ENCODE results near the gene NSUN3.

NSUN3 gene

GRCh38 chr3:94061297-94061696 lies 1.6 kb upstream of the NSUN3 start:
- Histone ChIP-seq H3K27ac (no peak overlapping the region), H3K4me3 (no peak overlapping the region)
- TF ChIP-seq CTCF (IDR thresholded peaks at IDR 0.05), result no peak
- no peak for DNase-seq (ENCODE audit: low spot score)

- Histone ChIP-seq H3K4me3 (peak overlapping the region; percentile 78), H3K27ac (peak overlapping the region; percentile 93 to 96)
- no peak for DNase-seq (ENCODE audit: low spot score)
- TF ChIP-seq CTCF (IDR thresholded peaks at IDR 0.05), result no peak
Measured at GRCh38 chr3:94063496-94064119, 747 bp downstream of the NSUN3 start.

- TF ChIP-seq CTCF (IDR thresholded peaks at IDR 0.05), result no peak
- Histone ChIP-seq H3K4me3 (peak overlapping the region; percentile 78), H3K27ac (peak overlapping the region in 1 of 2 donors; percentile 93)
- DNase-seq (ENCODE audit: low spot score), result no peak
Measured at GRCh38 chr3:94064243-94064860, 1.5 kb downstream of the NSUN3 start.

GRCh38 chr3:94065122-94065521 lies 2.3 kb downstream of the NSUN3 start:
- DNase-seq (ENCODE audit: low spot score), result no peak
- H3K4me3 ChIP-seq, result no peak overlapping the region
- H3K27ac ChIP-seq, result no peak overlapping the region
- no peak for TF ChIP-seq CTCF (IDR thresholded peaks at IDR 0.05)

- Histone ChIP-seq H3K27ac (no peak overlapping the region), H3K4me3 (no peak overlapping the region)
- TF ChIP-seq CTCF (IDR thresholded peaks at IDR 0.05), result no peak
- DNase-seq (ENCODE audit: low spot score), result no peak
Measured at GRCh38 chr3:94065819-94066480, 3.1 kb downstream of the NSUN3 start.

GRCh38 chr3:94066506-94067500 lies 3.9 kb downstream of the NSUN3 start:
- no peak overlapping the region for H3K27ac ChIP-seq
- TF ChIP-seq CTCF (IDR thresholded peaks at IDR 0.05), result no peak

More at GRCh38 chr3:94066506-94067500, 3.9 kb downstream of the NSUN3 start:
- no peak overlapping the region for H3K4me3 ChIP-seq
- DNase-seq (ENCODE audit: low spot score), result no peak

Measured in coronary artery (tissue), 2 donors.